IPS-15b (cell line): Measurements from ENCODE around the gene HERPUD2.
"Not testable (repeated sequence)": the region's sequence is repeated elsewhere in the genome, so short reads cannot be mapped to it uniquely, and the experiment has no call there.

Experiments used
- H3K27me3 ChIP-seq: one replicate; pipeline ENCODE4 v1.6.1; 2013; ENCODE audit warnings: low read length; ENCODE audit not compliant: control insufficient read depth, insufficient read depth
- H3K36me3 ChIP-seq: one replicate; pipeline ENCODE4 v1.6.1; 2013; ENCODE audit warnings: low read length; ENCODE audit not compliant: control insufficient read depth, insufficient read depth
- H3K4me1 ChIP-seq: one replicate; pipeline ENCODE4 v1.6.1; 2013; ENCODE audit warnings: mild to moderate bottlenecking, low read length; ENCODE audit not compliant: control insufficient read depth, insufficient read depth
- H3K4me3 ChIP-seq: one replicate; pipeline ENCODE4 v1.5.1; 2013; ENCODE audit warnings: low read depth, low read length
- H3K9ac ChIP-seq: one replicate; pipeline ENCODE4 v1.6.1; 2013; ENCODE audit warnings: low read depth, mild to moderate bottlenecking, low read length
- H3K9me3 ChIP-seq: one replicate; pipeline ENCODE4 v1.6.1; 2013; ENCODE audit warnings: mild to moderate bottlenecking, low read length; ENCODE audit not compliant: control insufficient read depth, insufficient read depth

The HERPUD2 gene

GRCh38 chr7:35584990-35585389 lies 109.9 kb downstream of the HERPUD2 start:
- no peak overlapping the region for H3K9ac ChIP-seq
- H3K4me3 ChIP-seq: no peak overlapping the region
- H3K9me3 ChIP-seq: no peaks in the 10 kb centered on the region
- no peaks in the 10 kb centered on the region for H3K27me3 ChIP-seq
- H3K4me1 ChIP-seq: no peaks in the 10 kb centered on the region
- no peaks in the 10 kb centered on the region for H3K36me3 ChIP-seq

GRCh38 chr7:35584533-35584932 lies 110.4 kb downstream of the HERPUD2 start:
- not testable (repeated sequence) for H3K9ac ChIP-seq, H3K4me3 ChIP-seq, H3K36me3 ChIP-seq, H3K9me3 ChIP-seq, H3K27me3 ChIP-seq, H3K4me1 ChIP-seq
